Putamen (tissue), 1 donor: ENCODE results near the gene TACO1.
A peak's percentile ranks its signal among the peaks of the same experiment; 100 is the strongest.

ENCODE experiments used
- DNase-seq: peaks from one replicate; pipeline ENCODE4 v3.0.0-alpha.2; 2016; ENCODE audit warnings: low spot score

Gene TACO1

DNA sequence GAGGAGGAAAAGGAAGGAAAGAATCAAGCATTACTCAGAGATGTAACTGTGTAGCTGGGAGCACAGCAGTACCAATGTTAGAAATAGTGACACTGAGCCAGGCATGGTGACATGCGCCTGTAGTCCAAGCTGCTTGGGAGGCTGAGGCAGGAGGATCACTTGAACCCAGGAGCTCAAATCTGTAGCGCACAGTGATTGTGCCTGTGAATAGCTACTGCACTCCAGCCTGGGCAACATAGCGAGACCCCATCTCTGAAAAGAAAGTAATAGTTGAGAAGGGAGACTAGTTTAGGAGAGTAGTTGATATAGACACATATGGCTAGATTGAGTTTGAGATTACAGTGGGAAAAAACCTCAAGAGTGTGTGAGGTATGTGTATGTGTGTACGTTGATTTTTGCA lies 39.3 kb downstream of the TACO1 start:
- no peak for DNase-seq

DNA sequence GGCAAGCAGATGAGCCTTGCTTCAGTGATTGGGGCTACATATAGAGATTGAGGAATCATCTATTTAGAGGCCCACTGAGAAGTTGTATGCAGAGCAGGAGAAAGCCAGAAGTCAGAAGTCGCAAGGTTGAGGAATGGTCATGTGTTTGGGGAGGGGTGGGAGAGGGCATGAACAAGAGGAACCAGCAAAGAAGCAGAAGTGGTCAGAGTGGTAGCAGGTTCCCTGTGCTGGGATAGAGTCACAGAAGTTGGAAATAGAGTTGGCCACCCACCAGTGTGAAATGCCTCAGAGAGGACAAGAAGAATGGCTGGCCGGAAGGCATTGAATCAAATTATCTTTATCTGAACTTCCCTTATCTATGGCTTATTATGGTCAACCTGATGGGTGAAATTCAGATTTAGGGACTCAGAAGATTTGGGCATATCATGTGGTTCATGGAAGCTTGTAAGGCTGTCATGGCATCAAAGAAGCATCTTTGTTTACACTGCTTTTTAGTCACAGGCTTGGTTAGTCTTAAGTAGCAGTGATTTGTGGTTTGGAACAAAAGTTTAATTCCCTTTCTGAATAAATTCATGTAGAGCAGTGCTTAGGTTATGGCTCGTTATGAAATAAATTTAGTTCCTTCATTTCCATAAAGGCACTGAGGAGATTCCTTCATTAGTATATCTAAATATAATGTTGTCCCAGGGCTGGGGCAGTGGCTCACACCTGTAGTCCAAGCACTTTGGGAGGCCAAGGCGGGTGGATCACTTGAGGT lies 41.2 kb downstream of the TACO1 start:
- peak; percentile 50 for DNase-seq

DNA sequence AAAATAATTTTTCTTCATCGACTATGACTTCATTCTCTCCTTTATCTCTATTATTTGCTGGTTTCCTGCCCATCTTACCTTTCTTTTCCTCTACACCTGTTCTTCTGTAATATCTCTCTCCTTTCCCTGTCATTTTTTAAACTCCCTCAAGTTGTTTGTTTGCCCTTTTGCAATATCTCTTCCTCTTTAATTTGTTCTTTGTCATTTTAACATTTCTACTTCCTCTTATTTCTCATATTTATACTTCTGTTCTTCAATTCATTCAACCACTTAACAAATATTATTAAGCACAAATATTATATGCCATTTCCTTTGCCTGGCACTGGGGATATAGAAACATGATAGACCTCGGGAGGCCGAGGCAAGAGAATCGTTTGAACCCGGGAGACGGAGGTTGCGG lies 44.2 kb downstream of the TACO1 start:
- DNase-seq, result no peak

DNA sequence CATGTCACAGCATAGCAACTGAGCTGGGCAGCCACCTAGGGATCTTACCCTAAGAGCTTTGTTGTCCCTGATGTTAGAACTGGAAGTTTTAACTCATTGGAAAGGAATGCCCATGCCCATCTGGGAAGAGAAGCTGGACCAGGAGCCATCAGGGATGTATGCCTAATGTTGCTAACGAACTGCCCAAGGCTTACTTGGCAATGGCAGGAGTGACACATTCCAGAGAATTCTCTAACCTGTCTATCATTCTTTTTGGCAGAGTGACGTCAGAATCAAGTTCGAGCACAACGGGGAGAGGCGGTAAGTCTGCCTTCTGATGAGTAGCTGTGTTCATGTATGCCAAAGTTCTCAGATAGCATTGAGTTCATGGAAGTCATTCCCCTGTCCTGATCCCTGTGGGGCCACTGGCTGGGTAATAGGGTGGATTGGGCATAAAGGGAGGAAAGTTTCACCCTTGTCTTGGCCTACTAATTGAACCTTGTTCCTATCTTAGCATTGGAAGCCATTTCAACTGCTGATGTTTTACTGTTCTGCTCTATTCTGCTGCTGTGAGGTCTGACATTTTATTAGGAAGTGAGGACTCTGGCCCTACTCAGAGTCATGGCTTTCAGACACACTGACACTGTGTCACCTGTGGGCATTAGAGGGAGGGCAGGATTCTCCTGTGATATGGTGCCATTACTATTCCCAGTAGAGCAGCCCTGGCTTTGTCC lies 45.2 kb downstream of the TACO1 start:
- no peak for DNase-seq

DNA sequence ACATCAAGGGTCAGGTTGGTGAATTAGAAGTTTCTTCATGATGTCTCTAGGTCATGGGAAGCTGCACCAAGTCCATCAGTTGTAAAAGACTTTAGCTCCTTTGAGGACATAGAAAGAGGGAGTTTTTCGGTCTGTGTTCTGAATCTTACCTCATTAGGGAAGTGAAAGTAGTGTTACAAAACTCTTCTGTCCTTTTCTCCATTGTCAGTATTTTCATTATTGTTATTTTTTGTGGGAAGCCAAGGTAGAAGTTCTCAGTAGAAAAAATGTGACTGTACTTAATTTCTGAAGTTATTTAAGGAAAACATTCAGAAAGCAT lies 45.8 kb downstream of the TACO1 start:
- DNase-seq, result no peak

DNA sequence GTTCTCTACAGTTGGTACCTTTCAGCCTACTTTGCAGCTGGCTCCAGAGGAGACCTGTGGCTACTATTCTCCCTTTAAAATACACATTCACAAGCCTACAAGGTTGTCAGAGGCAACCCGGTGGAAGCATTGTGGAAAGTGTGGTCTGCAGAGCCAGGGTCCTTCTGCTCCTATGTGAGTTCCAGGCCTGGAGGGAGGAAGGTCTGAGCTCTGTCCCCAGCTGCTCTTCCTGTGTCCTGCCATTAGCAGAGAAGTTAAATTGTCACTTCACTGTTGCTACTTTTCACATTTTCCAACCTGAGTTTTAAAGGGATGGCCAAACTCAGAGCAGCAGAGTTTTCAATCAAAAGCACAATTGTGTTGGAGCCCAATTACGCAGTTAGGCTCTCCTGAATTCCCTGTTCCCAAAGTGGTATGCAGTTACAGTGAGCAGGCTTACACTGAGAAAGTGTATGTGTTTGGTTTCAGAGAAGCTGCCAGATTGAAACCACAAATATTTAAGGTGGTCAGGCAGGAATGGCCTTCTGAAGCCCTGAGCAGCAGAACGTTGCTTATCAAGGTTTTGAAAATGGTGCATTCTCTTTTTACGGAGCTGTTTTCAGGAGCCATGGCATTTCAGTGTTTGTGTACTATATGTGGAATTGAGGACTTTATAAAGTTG lies 46.5 kb downstream of the TACO1 start:
- DNase-seq, result no peak

DNA sequence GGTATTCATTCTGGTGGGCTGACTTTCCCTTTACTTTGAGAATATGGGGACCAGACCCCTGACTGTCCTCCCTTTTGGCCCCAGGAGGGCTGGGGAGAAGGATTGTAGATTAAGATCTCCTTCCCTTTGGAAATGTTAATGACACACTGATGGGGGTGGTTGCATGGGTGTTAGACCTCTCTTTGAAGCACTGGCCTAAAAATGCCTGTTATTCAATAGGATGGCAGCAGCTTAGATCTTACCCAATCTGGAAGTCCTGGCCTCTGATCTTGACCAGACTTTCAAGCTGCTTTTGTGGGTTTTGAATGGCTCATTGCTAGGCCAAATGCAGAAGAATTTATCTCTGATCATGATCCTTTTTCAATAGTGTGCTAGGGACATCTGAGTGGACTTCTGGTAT lies 47.2 kb downstream of the TACO1 start:
- no peak for DNase-seq

DNA sequence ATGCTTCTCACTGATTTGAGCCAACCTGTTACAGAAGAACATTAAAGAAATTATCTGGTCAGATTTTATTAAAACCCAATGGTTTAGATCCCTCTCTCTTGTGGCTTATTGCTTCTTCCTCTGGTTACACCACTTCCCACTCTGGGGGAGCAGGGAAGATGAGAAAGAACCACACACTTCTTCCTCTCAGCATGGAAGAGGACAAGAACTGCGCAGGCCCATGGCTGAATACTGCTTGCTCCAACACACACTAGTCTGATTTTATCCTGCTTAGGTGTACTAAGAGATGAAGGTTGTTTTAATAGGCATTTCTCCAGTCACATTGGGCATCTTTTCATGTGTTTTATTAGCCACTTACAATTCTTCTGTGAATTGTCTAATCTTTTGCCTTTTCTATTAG lies 49.1 kb downstream of the TACO1 start:
- no peak for DNase-seq

DNA sequence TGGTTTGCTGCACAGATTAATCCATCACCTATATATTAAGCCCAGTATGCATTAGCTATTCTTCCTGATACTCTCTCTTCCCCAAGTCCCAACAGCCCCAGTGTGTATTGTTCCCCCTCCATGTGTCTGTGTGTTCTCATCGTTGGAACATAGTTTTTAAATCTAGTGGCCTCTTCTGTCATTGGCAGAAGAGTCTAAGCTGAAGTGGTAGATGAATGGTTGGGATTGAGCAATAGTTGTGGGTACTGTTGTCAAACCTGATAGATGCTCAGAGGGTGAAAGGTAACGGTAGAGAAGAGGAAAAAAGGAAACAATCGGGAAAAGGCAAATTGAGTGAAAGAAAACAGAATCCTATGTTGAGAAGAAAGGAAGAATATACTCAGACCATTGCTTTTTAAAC lies 51.4 kb downstream of the TACO1 start:
- no peak for DNase-seq

DNA sequence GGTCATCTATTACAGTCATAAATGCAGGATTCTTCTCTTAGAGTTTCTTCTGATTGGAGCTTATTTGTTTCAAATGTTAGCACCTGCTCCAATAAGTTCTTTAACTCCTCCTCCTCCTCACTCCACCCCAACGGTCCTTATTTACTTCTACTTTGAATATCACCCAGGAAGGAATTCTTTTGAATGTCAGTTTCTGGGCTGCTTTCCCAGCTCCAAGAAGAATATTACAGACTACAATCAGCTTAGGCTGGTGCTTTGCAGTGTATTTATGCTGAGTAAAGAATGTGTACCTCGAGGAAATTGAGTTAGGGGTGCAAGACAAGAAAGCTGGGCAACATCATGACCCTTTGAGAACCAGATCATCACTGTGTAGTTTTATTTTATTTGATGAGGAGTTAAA lies 52.4 kb downstream of the TACO1 start:
- DNase-seq, result no peak

DNA sequence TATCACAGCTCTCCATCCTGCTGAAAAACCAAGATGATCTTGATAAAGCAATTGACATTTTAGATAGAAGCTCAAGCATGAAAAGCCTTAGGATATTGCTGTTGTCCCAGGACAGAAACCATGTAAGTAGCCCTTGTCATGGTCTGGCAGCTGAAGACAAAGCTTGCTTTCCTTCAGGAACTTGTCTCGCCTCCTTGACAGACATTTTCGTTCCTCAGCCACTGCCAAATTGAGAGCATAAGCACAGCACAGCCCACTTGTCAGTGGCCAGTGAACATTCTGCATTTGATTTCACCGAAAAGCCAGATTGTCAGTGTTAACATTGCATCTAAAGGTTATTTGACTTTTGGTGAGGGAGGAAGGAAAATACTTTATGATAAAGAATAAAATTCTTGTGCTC lies 57.1 kb downstream of the TACO1 start:
- DNase-seq, result no peak
